Head of caudate nucleus (tissue), 42 donors: ENCODE data around the gene PTP4A1.
"Not testable (repeated sequence)": the region's sequence is repeated elsewhere in the genome, so short reads cannot be mapped to it uniquely, and the experiment has no call there.

Source experiments
- DNase-seq, 42 donors: peaks; one replicate each; pipeline versions ENCODE4 v3.0.0 to v3.0.0-alpha.2; 2020 to 2021; ENCODE audit warnings: mixed read lengths in 7 of 42
- intact Hi-C: fragments of 100-400 bp; cut with DNase I; formaldehyde crosslinking; loops from one replicate; pipeline ENCODE4 v1.15.0; 2022

PTP4A1 gene

DNA sequence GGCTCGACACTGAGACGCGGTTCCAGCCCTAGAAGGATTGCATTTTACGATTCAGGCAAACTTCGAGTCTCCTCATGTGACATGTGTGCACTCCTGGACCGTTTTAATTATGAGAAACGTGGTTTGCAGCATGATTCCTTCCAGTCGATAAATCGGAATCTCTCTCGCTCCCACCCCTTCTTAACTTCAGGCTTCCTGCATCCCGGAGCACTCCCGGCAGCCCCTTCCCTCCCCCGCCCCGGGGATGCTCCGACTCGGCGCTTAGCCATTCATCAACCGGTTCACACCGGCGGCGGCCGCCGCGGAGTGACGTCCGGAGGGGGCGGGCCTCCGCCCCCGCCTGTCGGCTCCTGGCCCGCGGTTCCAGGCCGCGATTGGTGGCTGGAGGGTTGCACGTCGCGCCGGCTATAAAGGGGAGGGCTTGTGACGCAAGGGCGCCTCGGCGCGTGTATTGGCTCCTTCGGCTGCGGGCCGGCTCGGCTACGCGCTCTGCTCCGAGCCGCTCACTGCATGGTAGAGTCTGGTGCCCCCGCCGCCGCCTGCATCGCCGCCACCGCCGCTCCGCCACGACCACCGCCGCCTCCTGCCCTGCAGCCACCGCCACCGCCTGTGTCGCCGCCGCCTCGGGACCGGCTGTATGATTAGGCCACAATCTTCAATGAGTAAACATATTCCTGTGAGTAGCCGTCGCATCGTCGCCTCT is at the start of gene PTP4A1, which contains the start of gene LOC128125822:
TSS of gene PTP4A1 (plus strand) at position 437 of the 703 bp plus-strand sequence. CDS start 4,401 bp downstream, outside the sequence.
TSS of gene LOC128125822 (plus strand) at position 437 of the 703 bp plus-strand sequence.
- peak; percentile 96 to 100 (median 99) for DNase-seq
- intact Hi-C loops: loop anchor here (2.0 kb wide), 1 partner anchor 63 kb away; the partner anchor contains the start of gene PHF3

DNA sequence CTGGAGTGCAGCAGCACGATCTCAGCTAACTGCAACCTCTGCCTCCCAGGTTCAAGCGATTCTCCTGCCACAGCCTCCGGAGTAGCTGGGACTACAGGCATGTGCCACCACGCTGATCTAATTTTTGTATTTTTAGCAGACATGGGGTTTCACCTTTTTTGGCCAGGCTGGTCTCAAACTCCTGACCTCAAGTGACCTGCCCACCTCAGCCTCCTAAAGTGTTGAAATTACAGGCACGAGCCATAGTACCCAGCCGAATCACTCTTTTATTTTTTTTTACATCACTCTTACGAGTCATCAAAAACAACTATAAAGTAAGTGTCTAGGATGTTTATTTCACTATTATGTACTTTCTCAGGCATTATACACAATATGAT is 49.4 kb upstream of the PTP4A1 start:
- DNase-seq, intact Hi-C loops: not testable (repeated sequence)

GRCh38 chr6:63523630-63524029 is 48.6 kb upstream of the PTP4A1 start:
- intact Hi-C loops: no loop called here
- DNase-seq: no peak

DNA sequence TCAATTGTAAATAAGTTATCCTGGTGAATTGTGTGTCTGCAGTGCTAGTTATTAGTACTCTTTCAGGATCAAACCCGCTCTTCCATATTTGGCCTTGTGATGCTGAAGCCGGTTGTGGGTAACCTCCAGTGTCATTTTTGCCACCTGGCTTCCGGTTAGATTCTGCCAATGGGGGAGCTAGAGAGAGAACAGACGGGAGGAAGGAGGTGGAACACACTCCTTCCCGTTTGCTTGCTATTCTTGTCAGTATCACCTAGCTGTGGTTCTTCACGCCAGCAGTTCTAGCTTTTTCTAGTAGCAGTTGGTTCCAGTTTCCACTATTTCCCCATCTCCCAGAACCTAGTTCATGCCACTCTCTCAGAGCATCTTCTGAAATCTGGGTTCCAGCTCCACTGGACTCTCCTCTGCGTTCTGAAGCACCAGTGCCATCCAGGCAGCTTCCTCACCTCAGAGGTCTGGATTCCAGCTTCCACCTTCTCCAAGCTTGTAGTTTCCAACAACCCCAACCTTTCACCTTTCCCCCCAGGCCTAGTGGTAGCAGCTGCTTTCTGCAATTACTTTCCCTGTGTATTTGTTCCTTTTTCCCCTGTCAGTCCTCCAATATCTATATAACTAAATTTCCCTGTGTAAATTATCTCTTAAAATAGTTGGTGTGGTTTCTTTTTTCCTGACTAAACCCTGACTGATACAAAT is 46.9 kb upstream of the PTP4A1 start:
- intact Hi-C loops: no loop called here
- no peak for DNase-seq

DNA sequence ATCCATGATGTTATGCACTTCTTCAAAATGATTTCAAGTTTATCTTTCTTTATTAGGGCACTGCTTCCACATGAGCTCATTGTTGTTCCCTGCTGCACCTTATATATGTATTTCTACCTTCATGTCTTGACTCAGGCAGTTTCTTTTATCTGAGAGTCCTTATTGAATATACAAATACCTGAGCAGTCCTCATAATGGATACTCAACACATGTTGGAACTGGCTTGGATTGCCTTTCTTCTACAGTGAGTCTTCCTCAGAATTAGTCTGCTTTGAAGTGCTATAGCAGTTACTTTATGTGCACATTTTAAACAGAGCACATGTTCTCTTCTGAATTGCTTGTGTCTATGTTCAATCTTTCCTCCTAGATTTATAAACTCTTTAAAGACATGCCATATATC is 45.3 kb upstream of the PTP4A1 start:
- no peak for DNase-seq
- intact Hi-C loops: no loop called here

GRCh38 chr6:63527658-63528514 is 44.4 kb upstream of the PTP4A1 start:
- intact Hi-C loops: no loop called here
- DNase-seq: no peak

DNA sequence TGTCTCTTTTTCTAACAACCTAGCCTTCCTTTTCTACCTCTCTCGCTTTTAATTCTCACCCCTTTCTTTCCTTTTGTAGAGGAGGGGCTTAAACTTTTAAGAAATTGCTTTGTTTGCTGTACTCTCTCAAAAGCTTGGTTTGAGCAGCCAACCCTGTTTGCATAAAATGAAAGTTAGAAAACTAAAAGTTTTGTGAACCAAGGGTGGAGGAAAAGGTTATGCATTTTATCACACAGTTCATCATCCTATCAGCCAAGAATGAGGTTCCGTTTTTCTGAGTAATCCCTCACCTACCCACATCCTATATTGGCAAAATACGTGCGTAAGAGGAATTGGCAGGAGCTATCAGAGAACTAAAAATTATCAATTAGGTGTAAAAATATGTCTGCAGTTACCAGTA is 42.8 kb upstream of the PTP4A1 start:
- no peak for DNase-seq
- intact Hi-C loops: no loop called here

- intact Hi-C loops: no loop called here
- DNase-seq: no peak
Observed at GRCh38 chr6:63530182-63530581, 42.1 kb upstream of the PTP4A1 start.

DNA sequence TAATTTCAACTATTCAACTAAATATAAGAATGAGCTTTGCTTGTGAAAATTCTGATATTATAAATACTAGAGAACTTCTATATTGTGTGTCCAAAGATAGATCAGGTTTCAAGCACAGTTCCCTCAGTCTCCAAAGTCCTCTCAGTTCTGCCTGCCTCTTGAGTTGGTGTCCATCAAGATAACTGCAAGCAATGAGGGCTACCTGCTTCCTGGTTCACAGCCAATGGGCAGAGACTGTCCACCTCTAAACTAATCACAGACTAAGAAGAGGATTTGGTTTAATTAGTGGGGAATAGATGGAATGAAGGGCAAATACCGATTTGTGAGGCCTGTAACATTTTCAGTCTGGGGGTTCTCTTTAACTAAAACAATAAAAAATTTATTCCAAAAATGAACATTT is 41.3 kb upstream of the PTP4A1 start:
- intact Hi-C loops: no loop called here
- DNase-seq: no peak

- intact Hi-C loops: no loop called here
- DNase-seq: no peak
Observed at GRCh38 chr6:63533026-63533425, 39.3 kb upstream of the PTP4A1 start.

DNA sequence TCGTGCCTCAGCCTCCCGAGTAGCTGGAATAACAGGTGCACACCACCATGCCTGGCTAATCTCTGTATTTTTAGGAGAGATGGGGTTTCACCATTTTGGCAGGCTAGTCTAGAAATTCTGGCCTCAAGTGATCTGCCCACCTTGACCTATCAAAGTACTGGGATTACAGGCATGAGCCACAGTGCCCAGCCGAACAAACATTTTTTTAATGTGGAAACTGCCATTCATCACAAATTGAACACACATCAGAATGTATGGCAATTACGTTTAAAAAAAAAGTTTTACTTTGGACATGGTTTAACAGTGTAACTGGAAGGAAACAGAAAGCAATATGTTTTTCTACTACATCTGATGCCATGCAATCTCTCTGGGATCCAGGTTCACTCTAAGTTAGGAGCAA is 38.3 kb upstream of the PTP4A1 start:
- intact Hi-C loops: no loop called here
- no peak for DNase-seq

GRCh38 chr6:63537201-63537958 is 34.9 kb upstream of the PTP4A1 start:
- intact Hi-C loops: no loop called here
- no peak for DNase-seq

DNA sequence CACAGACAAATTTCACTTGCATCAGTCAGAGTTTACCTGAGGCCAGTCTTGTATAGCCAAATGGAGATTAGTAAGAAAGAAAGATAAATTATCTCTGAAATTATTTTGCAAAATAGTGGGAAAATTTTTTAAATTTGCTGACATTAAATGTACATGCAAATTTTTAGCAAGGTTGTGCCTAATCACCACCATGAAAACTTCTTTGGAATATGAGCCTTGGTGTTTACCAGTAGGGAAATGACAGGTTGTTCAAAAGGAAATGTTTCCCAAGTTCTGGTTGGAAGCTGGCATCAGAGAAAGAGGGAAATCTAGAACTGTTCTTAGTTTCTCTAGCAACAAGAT is 34.4 kb upstream of the PTP4A1 start:
- no peak for DNase-seq
- intact Hi-C loops: no loop called here

DNA sequence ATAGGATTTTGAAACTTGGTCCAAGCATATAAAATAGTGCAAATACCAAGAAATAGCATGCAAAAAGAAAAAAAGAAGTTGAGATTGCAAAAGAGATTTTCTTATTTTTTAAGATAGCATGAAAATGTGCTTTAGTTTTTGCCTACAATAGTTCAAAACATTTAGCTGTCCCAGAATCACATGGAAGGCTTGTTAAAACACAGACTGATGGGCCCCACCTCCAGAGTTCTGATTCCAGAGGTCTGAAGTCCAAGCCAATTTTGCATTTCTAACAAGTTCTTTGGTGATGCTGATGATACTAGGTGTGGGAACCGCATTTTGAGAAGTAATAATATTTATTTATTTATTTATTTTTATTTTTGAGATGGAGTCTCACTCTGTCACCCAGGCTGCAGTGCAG is 33.7 kb upstream of the PTP4A1 start:
- intact Hi-C loops: no loop called here
- no peak for DNase-seq

GRCh38 chr6:63543001-63543400 is 29.3 kb upstream of the PTP4A1 start:
- DNase-seq: no peak
- intact Hi-C loops: no loop called here

- intact Hi-C loops: no loop called here
- no peak for DNase-seq
Observed at GRCh38 chr6:63543982-63544381, 28.3 kb upstream of the PTP4A1 start.

- intact Hi-C loops: no loop called here
- no peak for DNase-seq
Observed at GRCh38 chr6:63546236-63546635, 26.0 kb upstream of the PTP4A1 start.

GRCh38 chr6:63546697-63547096 is 25.6 kb upstream of the PTP4A1 start:
- DNase-seq: no peak
- intact Hi-C loops: no loop called here

DNA sequence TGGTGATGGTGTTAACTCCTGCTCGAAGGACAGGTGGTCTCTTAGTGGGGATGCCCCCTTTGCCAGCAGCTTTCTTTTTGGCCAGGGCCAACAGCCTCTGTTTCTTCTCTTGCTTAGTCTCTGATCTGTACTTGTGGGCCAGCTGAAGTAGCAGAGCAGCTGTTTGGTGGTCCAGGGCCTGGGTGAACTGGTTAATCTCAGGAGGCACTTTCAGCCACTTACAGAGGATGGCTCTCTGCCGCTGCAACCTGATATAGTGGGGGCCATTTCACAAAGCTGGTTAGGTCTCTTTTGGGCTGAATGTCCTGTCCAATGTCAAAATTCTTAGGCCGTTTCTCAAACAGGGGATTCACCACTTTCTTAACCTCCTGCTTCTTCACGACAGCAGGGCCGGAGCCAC is 23.2 kb upstream of the PTP4A1 start:
- intact Hi-C loops: no loop called here
- DNase-seq: no peak
